NCI-H187 (cell line): Measurements from ENCODE around the gene TBXAS1.

Source experiments
- DNase-seq, 2 experiments: peaks; one replicate each; lab custom pipeline; 2025; lab: John Stamatoyannopoulos, UW

Gene TBXAS1

DNA sequence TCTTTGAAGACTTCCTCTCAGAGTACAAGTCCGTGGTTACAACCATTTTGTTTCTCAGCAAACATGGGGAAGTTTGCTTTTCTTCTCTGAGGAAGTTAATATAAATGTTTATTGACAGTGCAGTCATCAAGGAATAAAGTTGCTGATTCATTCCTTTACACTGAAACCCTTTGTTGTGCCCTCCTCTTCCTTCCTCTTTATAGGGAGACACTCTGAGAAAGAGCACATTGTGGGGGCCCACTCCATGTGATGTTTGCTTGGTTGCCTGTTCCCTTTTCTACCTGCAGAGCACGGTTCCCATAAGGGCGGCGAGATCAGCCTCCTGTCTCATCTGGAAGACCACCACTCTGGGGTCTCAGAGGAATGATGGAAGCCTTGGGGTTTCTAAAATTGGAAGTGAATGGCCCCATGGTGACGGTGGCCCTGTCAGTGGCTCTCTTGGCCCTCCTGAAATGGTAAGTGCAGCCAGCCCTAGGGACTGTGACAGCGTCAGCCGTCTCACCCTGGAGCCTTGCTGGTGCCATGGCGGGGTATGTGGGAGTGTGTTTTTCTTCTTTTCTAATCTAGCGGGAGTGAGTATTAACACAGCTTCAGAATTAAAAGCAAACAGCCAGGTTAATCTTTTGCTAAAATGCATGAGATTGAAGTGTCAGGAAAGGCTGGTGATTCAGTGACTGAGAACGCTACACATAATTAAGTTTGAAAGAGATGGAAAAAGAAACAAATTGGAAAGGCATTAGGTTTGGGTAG is at the start of gene TBXAS1:
Gene TBXAS1, plus strand, starts transcription at position 240 of the 750 bp plus-strand sequence. Its CDS starts 127 bp downstream, at position 367.
- no peak for DNase-seq

- no peak for DNase-seq
Measured at GRCh38 chr7:139782932-139783331, 46.1 kb upstream of the TBXAS1 start.

DNA sequence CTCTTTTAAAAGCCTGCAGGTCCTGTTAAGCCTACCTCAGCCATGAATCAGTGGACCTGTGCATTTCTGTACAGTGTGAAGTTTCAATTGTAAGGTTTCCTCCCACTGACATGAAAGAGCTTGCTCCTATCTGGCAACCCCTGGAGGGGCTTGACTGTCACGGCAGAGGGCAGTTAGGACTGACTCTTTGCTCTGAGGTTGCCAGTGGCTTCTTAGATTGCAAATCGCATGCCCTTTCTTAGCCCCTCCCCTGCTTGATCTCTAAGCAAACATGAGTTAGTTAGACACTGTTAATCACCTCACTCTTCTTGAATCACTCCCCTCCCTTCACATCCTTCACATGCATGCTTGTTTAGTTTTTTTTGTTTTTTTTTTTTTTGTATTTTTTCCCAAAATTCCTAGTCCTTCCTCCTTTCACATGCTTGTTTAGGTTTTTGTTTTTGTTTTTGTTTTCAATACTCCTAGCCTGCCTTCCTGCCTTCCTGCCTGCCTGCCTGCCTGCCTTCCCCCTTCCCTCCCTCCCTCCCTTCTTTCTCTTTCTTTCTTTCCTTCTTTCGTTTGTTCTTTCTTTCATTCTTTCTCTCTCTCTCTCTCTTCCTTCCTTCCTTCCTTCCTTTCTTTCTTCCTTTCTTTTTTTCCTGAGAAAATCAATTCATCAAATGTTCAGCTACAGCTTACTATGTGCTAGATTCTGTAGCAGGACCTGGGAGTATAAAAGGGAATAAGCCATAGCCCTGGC is 45.2 kb upstream of the TBXAS1 start:
- no peak for DNase-seq

- no peak for DNase-seq
Measured at GRCh38 chr7:139784648-139785047, 44.4 kb upstream of the TBXAS1 start.

DNA sequence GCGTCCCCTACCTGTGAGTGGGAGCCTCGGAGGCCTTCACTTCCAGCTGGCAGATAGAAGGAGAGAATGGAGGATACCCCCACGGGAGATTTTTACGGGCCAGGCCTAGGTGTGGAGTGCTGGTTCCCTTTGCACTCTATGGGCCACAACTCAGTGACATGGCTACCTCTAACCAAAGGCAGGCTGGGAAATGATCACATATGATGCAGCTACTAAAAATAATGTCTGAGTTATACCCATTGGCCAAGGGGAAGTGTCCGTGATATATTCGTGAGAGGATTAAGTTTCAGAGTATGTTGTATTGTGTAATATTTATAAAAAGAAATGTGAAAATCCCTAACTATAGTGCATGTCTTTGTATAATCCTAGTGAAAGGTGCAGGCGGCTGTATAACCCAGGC is 37.7 kb upstream of the TBXAS1 start:
- DNase-seq = no peak

DNA sequence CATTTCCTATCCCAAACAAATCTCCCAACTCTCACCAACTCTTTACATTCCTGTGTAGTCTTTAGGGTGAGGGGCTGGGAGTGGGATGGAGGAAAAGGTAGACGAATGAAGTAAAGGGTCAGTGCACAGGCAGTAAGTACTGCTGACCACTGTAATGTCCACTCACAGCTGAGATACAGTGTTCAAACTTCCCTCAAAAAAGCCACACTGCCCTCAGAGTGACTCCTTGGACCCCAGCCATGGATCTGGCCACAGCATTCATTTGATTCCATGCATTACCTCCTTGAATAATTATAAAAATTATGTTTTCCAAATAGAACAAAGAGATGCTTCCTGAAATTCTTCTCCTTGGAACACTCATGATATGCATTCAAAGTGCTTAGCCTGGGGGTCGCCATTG is 31.5 kb upstream of the TBXAS1 start:
- DNase-seq = no peak

DNA sequence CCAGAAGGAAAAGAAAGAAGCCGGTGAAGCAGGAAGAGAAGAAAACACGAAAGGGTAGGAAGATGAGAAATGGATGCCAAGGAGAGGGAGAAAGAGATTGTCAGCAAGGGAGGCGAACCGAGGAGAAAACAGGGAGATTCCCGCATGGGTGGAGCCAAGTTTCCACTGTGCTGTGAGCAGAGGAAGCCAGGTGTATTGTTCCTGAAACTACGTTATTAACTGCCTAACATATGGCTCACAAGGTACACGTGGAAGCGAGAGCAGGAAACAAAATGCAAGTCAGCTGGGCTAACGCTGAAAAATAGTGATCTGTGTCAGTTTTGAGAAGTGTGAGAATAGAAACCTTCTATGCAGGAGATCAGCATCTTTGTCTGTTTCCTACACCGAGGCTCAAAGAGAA is 30.8 kb upstream of the TBXAS1 start:
- no peak for DNase-seq

DNA sequence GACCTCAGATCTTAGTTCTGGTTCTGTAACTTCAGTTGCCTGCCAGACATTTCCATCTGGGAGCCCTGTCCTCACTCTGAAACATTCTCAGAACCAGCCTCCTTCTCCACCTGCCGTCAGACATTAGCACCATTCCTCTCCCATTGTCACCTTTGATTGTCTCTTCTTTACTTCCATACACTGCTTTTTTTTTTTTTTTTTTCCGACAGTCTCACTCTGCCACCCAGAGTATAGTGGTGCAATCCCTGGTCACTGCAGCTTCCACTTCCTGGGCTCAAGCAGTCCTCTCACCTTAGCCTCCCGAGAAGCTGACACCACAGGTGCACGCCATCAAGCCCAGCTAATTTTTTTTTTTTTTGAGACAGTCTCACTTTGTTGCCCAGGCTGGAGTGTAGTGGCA is 30.2 kb upstream of the TBXAS1 start:
- DNase-seq = no peak

GRCh38 chr7:139799586-139799985 is 29.5 kb upstream of the TBXAS1 start:
- DNase-seq = no peak

DNA sequence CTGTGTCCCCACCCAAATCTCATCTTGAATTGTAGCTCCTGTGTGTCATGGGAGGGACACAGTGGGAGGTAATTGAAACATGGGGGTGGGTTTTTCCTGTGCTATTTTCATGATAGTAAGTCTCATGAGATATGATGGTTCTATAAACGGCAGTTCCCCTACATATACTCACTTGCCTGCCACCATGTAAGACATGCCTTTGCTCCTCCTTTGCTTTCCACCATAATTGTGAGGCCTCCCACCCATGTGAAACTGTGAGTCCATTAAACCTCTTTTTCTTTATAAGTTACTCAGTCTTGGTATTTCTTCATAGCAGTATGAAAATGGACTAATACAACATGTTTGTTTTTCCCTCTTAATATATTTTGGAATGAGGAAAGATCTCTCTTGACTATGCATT is 24.5 kb upstream of the TBXAS1 start:
- no peak for DNase-seq

DNA sequence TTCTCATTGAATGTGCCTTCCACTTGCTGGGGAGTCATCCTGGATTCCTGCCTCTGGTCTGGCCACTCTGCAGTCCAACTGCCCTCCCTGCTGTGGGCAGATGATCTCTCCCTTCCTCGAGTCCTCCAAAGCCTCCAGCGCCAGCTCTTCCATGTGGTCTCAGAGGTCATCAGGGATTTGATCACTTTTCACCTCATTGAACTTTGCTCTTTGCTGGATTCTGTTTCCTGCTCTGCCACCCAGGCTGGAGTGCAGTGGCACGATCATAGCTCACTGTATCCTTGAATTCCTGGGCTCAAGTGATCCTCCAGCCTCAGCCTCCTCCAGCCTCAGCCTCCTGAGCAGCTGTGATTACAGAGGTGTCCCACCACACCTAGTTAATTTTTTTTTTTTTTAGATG is 22.1 kb upstream of the TBXAS1 start:
- DNase-seq = no peak

DNA sequence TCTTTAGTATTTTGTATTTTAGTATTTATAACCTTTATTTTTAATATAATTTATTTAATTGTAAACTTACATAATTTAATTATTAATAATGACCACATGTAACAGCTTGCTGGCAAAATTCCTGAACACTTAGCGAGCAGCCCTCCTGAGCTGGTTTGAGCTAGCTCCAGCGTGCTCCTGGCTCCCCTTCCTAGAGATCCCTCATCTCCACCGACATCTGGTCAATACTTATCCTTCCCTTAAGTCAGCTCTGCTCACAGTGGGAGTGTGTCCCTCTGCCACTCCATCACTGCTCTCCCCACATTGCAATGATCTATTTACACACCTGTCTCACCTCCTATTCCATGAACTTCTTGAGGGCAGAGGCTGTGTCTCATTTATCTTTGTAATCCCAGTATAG is 20.6 kb upstream of the TBXAS1 start:
- no peak for DNase-seq

DNA sequence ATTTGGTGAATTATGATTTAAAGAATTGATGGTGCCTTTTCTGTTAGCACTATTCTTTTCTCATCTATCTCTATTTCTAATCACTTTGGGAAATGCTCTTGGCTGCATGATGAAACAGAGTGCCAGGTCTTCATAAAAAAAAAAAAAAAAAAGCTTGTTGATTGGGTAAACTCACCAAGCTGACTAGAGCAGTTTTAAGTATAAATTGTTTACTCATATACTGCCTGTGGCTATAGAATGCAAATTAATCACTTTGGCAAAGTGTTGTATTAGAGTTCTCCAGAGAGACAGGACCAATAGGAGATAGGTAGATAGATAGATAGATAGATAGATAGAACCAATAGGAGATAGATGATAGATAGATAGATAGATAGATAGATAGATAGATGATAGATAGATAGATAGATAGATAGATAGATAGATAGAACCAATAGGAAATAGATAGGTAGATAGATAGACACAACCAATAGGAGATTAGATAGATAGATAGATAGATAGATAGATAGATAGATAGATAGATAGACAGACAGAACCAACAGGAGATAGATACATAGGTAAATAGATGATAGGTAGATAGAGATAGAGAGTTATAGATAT is 20.1 kb upstream of the TBXAS1 start:
- no peak for DNase-seq

DNA sequence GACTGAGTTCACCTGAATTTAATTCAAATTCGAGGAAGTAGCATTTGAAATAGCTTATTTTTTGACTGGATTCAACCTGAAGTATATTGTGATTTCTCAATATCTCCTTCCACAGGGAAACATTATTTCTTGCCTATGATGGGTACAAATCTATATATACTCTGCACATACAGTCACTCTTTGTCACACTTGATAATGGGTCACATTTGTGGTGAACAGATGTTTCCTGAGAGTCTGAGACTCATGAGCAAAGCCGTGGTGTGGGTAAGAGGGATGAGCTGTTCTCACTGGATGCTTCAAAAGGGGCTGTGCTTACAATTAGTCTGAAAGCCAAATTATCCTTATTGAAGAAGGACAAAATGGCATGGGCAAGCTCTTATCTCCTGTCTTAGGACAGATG is 18.0 kb upstream of the TBXAS1 start:
- DNase-seq = no peak

GRCh38 chr7:139813151-139813550 is 15.9 kb upstream of the TBXAS1 start:
- no peak for DNase-seq

GRCh38 chr7:139813689-139814088 is 15.4 kb upstream of the TBXAS1 start:
- DNase-seq = no peak

DNA sequence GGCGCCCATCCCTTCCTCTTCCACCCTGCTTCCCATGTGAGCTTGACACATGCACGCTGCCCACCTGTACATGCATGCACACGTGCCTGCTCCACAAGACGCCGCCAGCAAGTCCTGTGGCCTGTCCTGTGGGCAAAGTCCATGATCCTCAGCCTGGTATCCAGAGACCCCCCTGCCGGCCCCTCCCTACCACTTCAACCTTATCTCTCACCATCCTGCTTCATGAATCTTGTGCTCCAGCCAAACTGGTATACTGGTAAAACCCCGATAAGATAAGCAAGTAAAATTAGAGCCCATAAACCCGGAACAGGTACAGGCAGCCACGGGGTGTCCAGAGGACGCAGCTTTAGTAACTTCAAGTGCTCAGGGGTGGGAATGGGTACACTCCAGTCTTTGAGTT is 11.8 kb upstream of the TBXAS1 start:
- no peak for DNase-seq

DNA sequence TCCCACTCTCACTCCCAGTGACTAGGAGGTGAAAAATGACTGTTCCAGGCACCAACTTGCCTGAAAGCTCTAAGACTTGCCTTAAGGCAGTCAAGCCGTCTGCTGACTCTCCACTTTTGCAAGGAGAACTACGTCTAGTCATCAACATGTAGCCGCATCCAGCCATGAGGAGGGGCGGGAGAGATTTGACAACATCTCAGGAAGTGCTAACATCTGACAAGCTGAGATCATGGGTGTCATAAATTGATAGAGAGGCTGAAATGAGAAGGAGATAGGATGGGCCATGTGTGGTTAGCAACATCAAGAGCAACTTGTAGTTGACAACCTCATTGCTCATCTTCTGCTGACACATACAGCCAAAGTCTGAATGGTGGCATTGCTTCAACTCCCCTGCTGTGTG is 9.0 kb upstream of the TBXAS1 start:
- no peak for DNase-seq

GRCh38 chr7:139821349-139822105 is 7.5 kb upstream of the TBXAS1 start:
- no peak for DNase-seq

DNA sequence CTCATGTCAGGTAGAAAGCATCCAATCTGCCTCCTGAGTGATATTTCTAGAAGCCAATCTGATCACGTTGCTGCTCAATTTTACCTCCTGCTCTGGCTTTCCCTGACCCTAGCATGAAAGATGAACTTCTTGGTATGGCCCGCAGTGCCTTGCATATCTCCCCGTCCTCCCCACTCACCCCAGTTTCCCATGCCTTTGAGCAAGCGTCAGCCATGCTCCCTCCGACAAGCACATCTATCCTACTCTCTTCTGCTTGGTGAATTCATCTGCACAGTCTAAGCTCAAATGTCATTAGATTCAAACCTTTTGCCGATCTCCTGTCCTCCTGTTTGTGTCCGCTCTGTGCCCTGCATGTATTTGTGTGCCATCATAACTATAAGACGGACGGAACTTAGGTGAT is 6.2 kb upstream of the TBXAS1 start:
- DNase-seq = no peak

- DNase-seq = no peak
Measured at GRCh38 chr7:139823959-139824521, 5.0 kb upstream of the TBXAS1 start.

- no peak for DNase-seq
Measured at GRCh38 chr7:139825666-139826290, 3.3 kb upstream of the TBXAS1 start.
